HG03354 (cell line): ENCODE data around the gene OR10H2.
"Not testable (repeated sequence)": the region's sequence is repeated elsewhere in the genome, so short reads cannot be mapped to it uniquely, and the experiment has no call there.

Source experiments
- ATAC-seq: cut with Tn5 transposase; IDR thresholded peaks from one replicate; pipeline ENCODE4 v1.9.1; 2021; ENCODE audit warnings: mild to moderate bottlenecking; ENCODE audit not compliant: unreplicated experiment, poor library complexity, severe bottlenecking

The OR10H2 gene

GRCh38 chr19:15727724-15728123 is at the start of gene OR10H2:
TSS of gene OR10H2 (plus strand) at chr19:15728024. CDS start at chr19:15728044, 20 bp downstream.
- no peak for ATAC-seq

- no peak for ATAC-seq
Observed at GRCh38 chr19:15679089-15679488, 48.7 kb upstream of the OR10H2 start.

GRCh38 chr19:15679865-15680264 is 48.0 kb upstream of the OR10H2 start:
- ATAC-seq: not testable (repeated sequence)

GRCh38 chr19:15680478-15681322 is 47.1 kb upstream of the OR10H2 start:
- no peak for ATAC-seq

- no peak for ATAC-seq
Observed at GRCh38 chr19:15683411-15683810, 44.4 kb upstream of the OR10H2 start.

GRCh38 chr19:15684828-15685227 is 43.0 kb upstream of the OR10H2 start:
- ATAC-seq: no peak

GRCh38 chr19:15696654-15697194 is 31.1 kb upstream of the OR10H2 start:
- no peak for ATAC-seq

- no peak for ATAC-seq
Observed at GRCh38 chr19:15701757-15702533, 25.9 kb upstream of the OR10H2 start.

- ATAC-seq: no peak
Observed at GRCh38 chr19:15702534-15702930, 25.3 kb upstream of the OR10H2 start.

- no peak for ATAC-seq
Observed at GRCh38 chr19:15714638-15715037, 13.2 kb upstream of the OR10H2 start.

GRCh38 chr19:15715642-15716041 is 12.2 kb upstream of the OR10H2 start:
- ATAC-seq: no peak

- ATAC-seq: no peak
Observed at GRCh38 chr19:15717809-15718208, 10.0 kb upstream of the OR10H2 start.

- ATAC-seq: no peak
Observed at GRCh38 chr19:15721268-15721667, 6.6 kb upstream of the OR10H2 start.

- ATAC-seq: no peak
Observed at GRCh38 chr19:15722956-15723355, 4.9 kb upstream of the OR10H2 start.

- ATAC-seq: no peak
Observed at GRCh38 chr19:15730538-15730937, 2.7 kb downstream of the OR10H2 start.

GRCh38 chr19:15732388-15732787 is 4.6 kb downstream of the OR10H2 start:
- no peak for ATAC-seq

- no peak for ATAC-seq
Observed at GRCh38 chr19:15733895-15734294, 6.1 kb downstream of the OR10H2 start.

- no peak for ATAC-seq
Observed at GRCh38 chr19:15737722-15738121, 9.9 kb downstream of the OR10H2 start, which contains the start of gene OR10H3. TSS of gene OR10H3 (plus strand) at chr19:15737985. CDS start at chr19:15741393, 3,408 bp downstream.

GRCh38 chr19:15740785-15741184 is 13.0 kb downstream of the OR10H2 start:
- no peak for ATAC-seq

- ATAC-seq: no peak
Observed at GRCh38 chr19:15748239-15748638, 20.4 kb downstream of the OR10H2 start.

- ATAC-seq: no peak
Observed at GRCh38 chr19:15758379-15758778, 30.6 kb downstream of the OR10H2 start.
